SK-N-SH (cell line): ENCODE measurements around the gene KDELR1. TPM values are rescaled to one million over a fixed set of nuclear protein-coding genes. Genes with fewer than 3 reads are reported as not detected.

Source experiments
- CTCF ChIA-PET: fragments of 300-600, 350-600 bp; formaldehyde crosslinking; extraction: SDS; loops from one replicate; lab custom pipeline; 2021; lab: Yijun Ruan, JAX
- POLR2A ChIA-PET: fragments of 350-600 bp; sonication (Branson Sonifier 250); formaldehyde crosslinking; extraction: SDS; loops from one replicate; lab custom pipeline; 2020; ENCODE audit warnings: antibody characterized with exemption, inconsistent platforms; lab: Yijun Ruan, JAX
- DNase-seq: peaks from one replicate; pipeline ENCODE4 v3.0.0; 2012
- H2AFZ ChIP-seq: fragments of 200-600 bp; sonication (generic); 2 replicates; pipeline ENCODE4 v1.8.1; 2016; ENCODE audit warnings: antibody characterized with exemption, mild to moderate bottlenecking, low read depth
- H3F3A ChIP-seq: fragments of 200-600 bp; sonication (generic); replicated peaks from 2 replicates; pipeline ENCODE3; 2016; ENCODE audit warnings: antibody characterized with exemption, mild to moderate bottlenecking; ENCODE audit not compliant: insufficient read depth
- H3K27ac ChIP-seq, 2 experiments: fragments of 200-500 bp in 1 of 2; fragments of 200-600 bp in 1 of 2; sonication (Bioruptor generic) in 1 of 2; sonication (generic), shearing (Covaris generic) in 1 of 2; 2 replicates each; pipeline versions ENCODE4 v1.5.1 to v1.6.1; 2014 to 2016; ENCODE audit warnings: low read depth in 2 of 2, inconsistent platforms in 1 of 2, low read length in 1 of 2, mild to moderate bottlenecking in 1 of 2, mixed read lengths in 1 of 2
- H3K27me3 ChIP-seq: fragments of 200-600 bp; sonication (generic), shearing (Covaris generic); 2 replicates; pipeline ENCODE4 v1.6.1; 2016; ENCODE audit warnings: mixed run types; ENCODE audit not compliant: insufficient read depth
- H3K36me3 ChIP-seq, 2 experiments: fragments of 200-500 bp in 1 of 2; fragments of 200-600 bp in 1 of 2; sonication (Bioruptor generic) in 1 of 2; sonication (generic) in 1 of 2; replicated peaks in 1 of 2; 2 replicates each; pipeline versions ENCODE3 to v1.5.1; 2014 to 2016; ENCODE audit warnings: low read length in 1 of 2, mild to moderate bottlenecking in 1 of 2; ENCODE audit not compliant: insufficient read depth in 2 of 2, control insufficient read depth in 1 of 2
- H3K4me1 ChIP-seq, 2 experiments: fragments of 200-500 bp in 1 of 2; fragments of 200-600 bp in 1 of 2; sonication (Bioruptor generic) in 1 of 2; sonication (generic), shearing (Covaris generic) in 1 of 2; 2 replicates each; pipeline versions ENCODE4 v1.5.1 to v1.6.1; 2014 to 2016; ENCODE audit warnings: low read depth in 1 of 2, low read length in 1 of 2, mixed run types in 1 of 2; ENCODE audit not compliant: insufficient read depth in 2 of 2, control insufficient read depth in 1 of 2
- H3K4me2 ChIP-seq: fragments of 200-600 bp; sonication (generic), shearing (Covaris generic); 2 replicates; pipeline ENCODE4 v1.6.1; 2017; ENCODE audit warnings: mixed run types
- H3K4me3 ChIP-seq, 2 experiments: fragments of 200-500 bp in 1 of 2; fragments of 200-600 bp in 1 of 2; sonication (Bioruptor generic) in 1 of 2; sonication (generic), shearing (Covaris generic) in 1 of 2; 2 replicates each; pipeline versions ENCODE4 v1.5.1 to v1.8.1; 2014 to 2016; ENCODE audit warnings: low read depth in 2 of 2, inconsistent platforms in 1 of 2, low read length in 1 of 2, mild to moderate bottlenecking in 1 of 2, mixed read lengths in 1 of 2, moderate library complexity in 1 of 2
- H3K79me2 ChIP-seq: fragments of 200-600 bp; sonication (generic); 2 replicates; pipeline ENCODE4 v1.8.1; 2017; ENCODE audit warnings: mild to moderate bottlenecking; ENCODE audit not compliant: insufficient read depth
- H3K9ac ChIP-seq: fragments of 200-600 bp; sonication (generic); 2 replicates; pipeline ENCODE4 v1.6.1; 2017; ENCODE audit warnings: mixed run types
- H3K9me2 ChIP-seq: fragments of 200-600 bp; sonication (generic); 2 replicates; pipeline ENCODE4 v1.6.1; 2017; ENCODE audit warnings: mixed run types
- H3K9me3 ChIP-seq: fragments of 200-600 bp; sonication (generic); 2 replicates; pipeline ENCODE4 v1.6.1; 2017; ENCODE audit warnings: mixed run types, mild to moderate bottlenecking, moderate library complexity
- H4K20me1 ChIP-seq: fragments of 200-600 bp; sonication (generic); 2 replicates; pipeline ENCODE4 v1.6.1; 2017; ENCODE audit warnings: mild to moderate bottlenecking, mixed run types; ENCODE audit not compliant: insufficient read depth
- ELF1 ChIP-seq: IDR thresholded peaks from 2 replicates; pipeline ENCODE4 v1.4.0; 2012
- EP300 ChIP-seq, 2 experiments: IDR thresholded peaks; 2 replicates each; pipeline versions ENCODE4 v1.4.0 to v1.6.1; 2012; ENCODE audit warnings: borderline replicate concordance in 1 of 2, low read depth in 1 of 2, low read length in 1 of 2
- EZH2phosphoT487 ChIP-seq: fragments of 200-600 bp; sonication (generic); IDR thresholded peaks from 2 replicates; pipeline ENCODE4 v1.6.1; 2017; ENCODE audit warnings: low read depth, mixed run types, mild to moderate bottlenecking, antibody characterized with exemption, moderate library complexity, borderline replicate concordance
- FOSL2 ChIP-seq: IDR thresholded peaks from 2 replicates; pipeline ENCODE4 v1.4.0; 2012; ENCODE audit warnings: low read depth, mild to moderate bottlenecking, moderate library complexity, borderline replicate concordance
- FOXM1 ChIP-seq: IDR thresholded peaks from 2 replicates; pipeline ENCODE4 v1.4.0; 2012; ENCODE audit warnings: low read depth, mild to moderate bottlenecking
- GABPA ChIP-seq: IDR thresholded peaks from 2 replicates; pipeline ENCODE4 v1.4.0; 2012; ENCODE audit warnings: low read depth, mild to moderate bottlenecking
- JUND ChIP-seq: IDR thresholded peaks from 2 replicates; pipeline ENCODE4 v1.4.0; 2012
- NRF1 ChIP-seq: IDR thresholded peaks from 2 replicates; pipeline ENCODE4 v1.6.1; 2012; ENCODE audit warnings: low read depth, mild to moderate bottlenecking, low read length
- PBX3 ChIP-seq: IDR thresholded peaks from 2 replicates; pipeline ENCODE4; 2012
- REST ChIP-seq: IDR thresholded peaks from 2 replicates; pipeline ENCODE4 v1.6.1; 2012; ENCODE audit warnings: mild to moderate bottlenecking, low read depth, low read length, moderate library complexity
- RXRA ChIP-seq: IDR thresholded peaks from 2 replicates; pipeline ENCODE4 v1.4.0; 2012; ENCODE audit warnings: low read depth, mild to moderate bottlenecking, borderline replicate concordance
- SMC3 ChIP-seq: IDR thresholded peaks from 2 replicates; pipeline ENCODE4 v1.6.1; 2012; ENCODE audit warnings: low read depth, low read length, improper control_type of control experiment
- TAF1 ChIP-seq: IDR thresholded peaks from 2 replicates; pipeline ENCODE4 v1.6.1; 2012; ENCODE audit warnings: low read depth, mild to moderate bottlenecking, low read length, moderate library complexity, borderline replicate concordance
- TCF12 ChIP-seq: IDR thresholded peaks from 2 replicates; pipeline ENCODE4 v1.4.0; 2012
- ZBTB33 ChIP-seq: IDR thresholded peaks from 2 replicates; pipeline ENCODE4 v1.4.0; 2012; ENCODE audit warnings: low read depth, borderline replicate concordance
- WGBS: methylation state at CpG from one replicate; pipeline ENCODE4 v1.1.6; 2017; ENCODE audit warnings: low lambda C conversion rate; 5-methylcytosine and 5-hydroxymethylcytosine counted together
- polyA plus RNA-seq, 3 experiments: library from polyadenylated mRNA; depleted of rRNA; stranded (reverse); fragments of >200 nt; gene quantifications; 2 replicates each; pipeline ENCODE4 v1.2.3, GENCODE V29; 2012
- TF ChIP-seq, protein P1 (sequence below): fragments of 150-350 bp; IDR thresholded peaks from 2 replicates; pipeline ENCODE4 v1.6.1; 2017; ENCODE audit warnings: antibody characterized with exemption, low read length, low read depth, borderline replicate concordance
- TF ChIP-seq, protein P2 (sequence below): IDR thresholded peaks from 2 replicates; pipeline ENCODE4 v1.4.0; 2012; ENCODE audit warnings: low read depth, borderline replicate concordance

Gene KDELR1
- polyA plus RNA-seq, 1 of the 3 experiments (the other 2 are of a cell fraction), result 138 TPM

DNA sequence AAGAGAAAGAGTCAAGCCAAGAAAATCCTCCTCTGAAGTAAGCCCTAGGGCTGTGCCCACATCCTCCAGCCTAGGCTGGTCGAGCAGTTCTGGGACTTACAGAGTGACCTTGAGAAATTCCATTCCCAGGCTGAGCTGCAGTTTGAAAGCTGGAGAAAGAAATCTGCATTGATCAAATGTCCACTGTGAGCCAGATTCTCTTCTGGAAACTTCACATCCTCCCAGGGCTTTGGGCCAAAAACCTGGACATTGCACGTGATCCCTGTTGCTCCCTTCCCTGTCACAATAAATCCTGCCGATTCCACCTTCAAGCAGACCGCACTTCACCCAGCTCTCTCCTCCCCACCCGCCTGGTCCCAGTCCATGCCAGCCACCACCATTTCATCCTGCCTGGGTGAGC is 43.3 kb downstream of the KDELR1 start (continued):
- TF ChIP-seq GABPA (no peak), ELF1 (no peak), FOXM1 (no peak), TAF1 (no peak), RXRA (no peak)

DNA sequence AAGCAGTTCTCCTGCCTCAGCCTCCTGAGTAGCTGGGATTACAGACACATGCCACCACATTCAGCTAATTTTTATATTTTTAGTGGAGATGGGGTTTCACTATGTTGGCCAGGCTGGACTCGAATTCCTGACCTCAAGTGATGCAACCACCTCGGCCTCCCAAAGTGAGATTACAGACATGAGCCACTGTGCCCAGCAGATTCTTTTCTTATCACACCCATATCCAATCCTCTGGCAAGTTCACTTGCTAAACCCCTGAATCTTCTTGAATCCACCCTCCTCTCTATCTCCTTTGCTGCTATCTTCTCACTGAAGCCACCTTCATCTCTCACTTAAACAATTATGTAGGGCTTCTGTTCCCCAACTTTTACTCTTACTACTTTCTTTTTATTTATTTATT is 45.2 kb downstream of the KDELR1 start:
- no peaks in the 10 kb centered on the region for H3F3A ChIP-seq
- no peaks in the 10 kb centered on the region for H3K36me3 ChIP-seq
- H3K79me2 ChIP-seq, result no peaks in the 10 kb centered on the region
- H3K4me2 ChIP-seq, result no peak overlapping the region
- no peaks in the 10 kb centered on the region for H3K9me2 ChIP-seq
- no peaks in the 10 kb centered on the region for H3K9me3 ChIP-seq
- no peak overlapping the region for H3K27ac ChIP-seq
- no peak for TF ChIP-seq JUND
- TF ChIP-seq, protein P1, sequence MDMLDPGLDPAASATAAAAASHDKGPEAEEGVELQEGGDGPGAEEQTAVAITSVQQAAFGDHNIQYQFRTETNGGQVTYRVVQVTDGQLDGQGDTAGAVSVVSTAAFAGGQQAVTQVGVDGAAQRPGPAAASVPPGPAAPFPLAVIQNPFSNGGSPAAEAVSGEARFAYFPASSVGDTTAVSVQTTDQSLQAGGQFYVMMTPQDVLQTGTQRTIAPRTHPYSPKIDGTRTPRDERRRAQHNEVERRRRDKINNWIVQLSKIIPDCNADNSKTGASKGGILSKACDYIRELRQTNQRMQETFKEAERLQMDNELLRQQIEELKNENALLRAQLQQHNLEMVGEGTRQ, result no peak
- TF ChIP-seq EZH2phosphoT487, result no peak
- no peak for TF ChIP-seq ZBTB33
- TF ChIP-seq FOXM1, result no peak
- TF ChIP-seq GABPA, result no peak
- no peak for TF ChIP-seq NRF1
- TF ChIP-seq ELF1, result no peak
- no peak for TF ChIP-seq PBX3
- TF ChIP-seq, protein P2, sequence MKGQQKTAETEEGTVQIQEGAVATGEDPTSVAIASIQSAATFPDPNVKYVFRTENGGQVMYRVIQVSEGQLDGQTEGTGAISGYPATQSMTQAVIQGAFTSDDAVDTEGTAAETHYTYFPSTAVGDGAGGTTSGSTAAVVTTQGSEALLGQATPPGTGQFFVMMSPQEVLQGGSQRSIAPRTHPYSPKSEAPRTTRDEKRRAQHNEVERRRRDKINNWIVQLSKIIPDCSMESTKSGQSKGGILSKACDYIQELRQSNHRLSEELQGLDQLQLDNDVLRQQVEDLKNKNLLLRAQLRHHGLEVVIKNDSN, result no peak
- no peak for TF ChIP-seq TCF12
- no peak for TF ChIP-seq EP300 (IDR thresholded peaks at IDR 0.05; ENCODE audit: borderline replicate concordance in 1 of 2, low read depth in 1 of 2, low read length in 1 of 2)
- TF ChIP-seq FOSL2, result no peak
- TF ChIP-seq SMC3, result no peak
- no peak for TF ChIP-seq REST
- H3K9ac ChIP-seq, result no peak overlapping the region
- DNase-seq, result no peak
- ChIA-PET POLR2A (no interaction called here), CTCF (interaction anchor here (1.1 to 1.6 kb wide), 2 partner anchors 13 to 99 kb away, joined by 3 to 5 read pairs; partner anchors contain the start of gene GRWD1)
- H3K4me1 ChIP-seq, result peaks cover 0 to 2% of the 10 kb centered on the region in 2 experiments; a peak in 1 of 4 replicates
- no peaks in the 10 kb centered on the region for H3K27me3 ChIP-seq
- no peaks in the 10 kb centered on the region for H4K20me1 ChIP-seq
- WGBS, result 78% methylated on average over 2 of the region's 2 CpGs
- H3K4me3 ChIP-seq, result no peak overlapping the region
- no peak overlapping the region for H2AFZ ChIP-seq
